ENCODE data around the gene PIK3R5. TPM values are rescaled to one million over a fixed set of nuclear protein-coding genes. Genes with fewer than 3 reads are reported as not detected.

The PIK3R5 gene
- total RNA-seq, 2 donors from 2014 or later: 3.2 to 10.4 TPM

- Histone ChIP-seq H3K36me3 (no peaks in the 10 kb centered on the region), H3K27ac (no peak overlapping the region), H3K4me1 (replicated peaks) (no peaks in the 10 kb centered on the region), H3K4me3 (no peak overlapping the region), H3K9me3 (no peaks in the 10 kb centered on the region), H3K27me3 (replicated peaks; ENCODE audit: insufficient read depth) (peaks cover 1% of the 10 kb centered on the region)
- 91% methylated on average over 3 of the region's 4 CpGs for whole genome bisulfite sequencing
- TF ChIP-seq POLR2A (IDR thresholded peaks at IDR 0.05): no peak
- TF ChIP-seq CTCF (IDR thresholded peaks at IDR 0.05): no peak
- TF ChIP-seq POLR2AphosphoS5 (IDR thresholded peaks at IDR 0.05): no peak
- intact Hi-C loops (cut with DNase I): no loop called here
- no peak for DNase-seq (ENCODE audit: low spot score)
These were observed 20.8 kb downstream of the PIK3R5 start for GRCh38 chr17:8944748-8945147.

DNA sequence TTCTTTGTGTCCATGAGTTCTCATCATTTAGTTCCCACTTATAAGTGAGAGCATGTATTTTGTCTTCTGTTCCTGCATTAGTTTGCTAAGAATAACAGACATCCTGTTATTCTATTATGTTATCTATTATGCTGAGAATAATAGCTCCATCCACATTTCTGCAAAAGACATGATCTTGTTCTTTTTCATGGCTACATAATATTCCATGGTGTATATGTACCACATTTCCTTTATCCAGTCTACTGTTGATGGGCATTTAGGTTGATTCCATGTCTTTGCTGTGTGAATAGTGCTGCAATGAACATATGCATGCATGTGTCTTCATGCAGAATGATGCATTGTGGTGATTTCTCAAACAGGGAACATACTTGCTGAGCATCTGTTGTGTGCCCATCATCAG, 21.4 kb downstream of the PIK3R5 start:
- H3K27me3 ChIP-seq (replicated peaks; ENCODE audit: insufficient read depth): peaks cover 4% of the 10 kb centered on the region
- no peaks in the 10 kb centered on the region for H3K9me3 ChIP-seq
- DNase-seq (ENCODE audit: low spot score): no peak
- no peak overlapping the region for H3K4me3 ChIP-seq
- H3K4me1 ChIP-seq (replicated peaks): no peaks in the 10 kb centered on the region
- intact Hi-C loops (cut with DNase I): no loop called here
- TF ChIP-seq POLR2AphosphoS5 (IDR thresholded peaks at IDR 0.05) (no peak), POLR2A (IDR thresholded peaks at IDR 0.05) (no peak), CTCF (IDR thresholded peaks at IDR 0.05) (no peak)
- H3K27ac ChIP-seq: no peak overlapping the region
- H3K36me3 ChIP-seq: no peaks in the 10 kb centered on the region

- Histone ChIP-seq H3K27ac (no peak overlapping the region), H3K36me3 (no peaks in the 10 kb centered on the region), H3K27me3 (replicated peaks; ENCODE audit: insufficient read depth) (peaks cover 4% of the 10 kb centered on the region), H3K4me3 (no peak overlapping the region), H3K9me3 (no peaks in the 10 kb centered on the region), H3K4me1 (replicated peaks) (no peaks in the 10 kb centered on the region)
- 62% methylated on average over 8 of the region's 8 CpGs for WGBS
- DNase-seq (ENCODE audit: low spot score): no peak
- intact Hi-C loops (cut with DNase I): no loop called here
- TF ChIP-seq POLR2AphosphoS5 (IDR thresholded peaks at IDR 0.05) (no peak), CTCF (IDR thresholded peaks at IDR 0.05) (no peak), POLR2A (IDR thresholded peaks at IDR 0.05) (no peak)
These were observed 23.4 kb downstream of the PIK3R5 start for GRCh38 chr17:8941980-8942622.

DNA sequence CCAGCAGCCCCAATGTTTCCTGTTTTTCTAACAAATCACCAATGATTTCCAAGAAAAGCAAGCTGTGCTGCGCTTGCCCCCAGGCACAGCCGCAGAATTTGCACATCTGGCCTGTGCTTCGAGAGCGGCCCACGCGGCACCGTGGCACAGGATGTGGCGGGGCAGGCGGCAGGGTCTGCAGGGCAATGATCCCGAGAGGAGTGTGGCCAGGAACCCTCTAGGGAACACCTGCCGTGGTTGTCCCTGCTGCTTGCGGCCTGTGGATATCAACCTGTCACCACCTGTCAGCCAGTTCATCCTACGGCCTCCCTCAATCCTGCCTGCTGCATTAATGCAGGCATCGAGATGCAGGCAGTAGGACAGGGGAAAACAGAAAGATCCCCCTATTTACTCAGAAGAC, 24.0 kb downstream of the PIK3R5 start:
- H3K4me3 ChIP-seq: no peak overlapping the region
- WGBS: 82% methylated on average over 14 of the region's 14 CpGs
- intact Hi-C loops (cut with DNase I): no loop called here
- TF ChIP-seq POLR2AphosphoS5 (IDR thresholded peaks at IDR 0.05): no peak
- no peak for TF ChIP-seq POLR2A (IDR thresholded peaks at IDR 0.05)
- TF ChIP-seq CTCF (IDR thresholded peaks at IDR 0.05): no peak
- DNase-seq (ENCODE audit: low spot score): no peak
- peaks cover 4% of the 10 kb centered on the region for H3K27me3 ChIP-seq (replicated peaks; ENCODE audit: insufficient read depth)
- H3K4me1 ChIP-seq (replicated peaks): no peaks in the 10 kb centered on the region
- H3K9me3 ChIP-seq: no peaks in the 10 kb centered on the region
- no peaks in the 10 kb centered on the region for H3K36me3 ChIP-seq
- H3K27ac ChIP-seq: no peak overlapping the region

- Histone ChIP-seq H3K4me3 (no peak overlapping the region), H3K9me3 (no peaks in the 10 kb centered on the region), H3K4me1 (replicated peaks) (no peaks in the 10 kb centered on the region), H3K27me3 (replicated peaks; ENCODE audit: insufficient read depth) (peaks cover 4% of the 10 kb centered on the region), H3K27ac (no peak overlapping the region), H3K36me3 (no peaks in the 10 kb centered on the region)
- no peak for DNase-seq (ENCODE audit: low spot score)
- WGBS: 71% methylated on average over 6 of the region's 6 CpGs
- no peak for TF ChIP-seq CTCF (IDR thresholded peaks at IDR 0.05)
- TF ChIP-seq POLR2AphosphoS5 (IDR thresholded peaks at IDR 0.05): no peak
- no peak for TF ChIP-seq POLR2A (IDR thresholded peaks at IDR 0.05)
- intact Hi-C loops (cut with DNase I): no loop called here
These were observed 24.5 kb downstream of the PIK3R5 start for GRCh38 chr17:8940866-8941471.

Measured in prostate gland (tissue), 2 donors.